Panc1 (cell line): ENCODE data around the gene PELI1. TPM values are rescaled to one million over a fixed set of nuclear protein-coding genes. Genes with fewer than 3 reads are reported as not detected.

ENCODE experiments used
- ATAC-seq: fragments of 200-7000 bp; cut with Tn5 transposase; 2 replicates; pipeline ENCODE4 v1.9.1; 2020; ENCODE audit warnings: mild to moderate bottlenecking, moderate library complexity
- BruUV-seq: library from RNA; stranded (reverse); fragments of 400-500 nt; replicated peaks from 2 replicates; lab custom pipeline; 2021; lab: Mats Ljungman, UMichigan
- CTCF ChIA-PET: fragments of 300-600 bp; sonication (Branson Sonifier 250); formaldehyde crosslinking; loops from one replicate; lab custom pipeline; 2022; ENCODE audit warnings: antibody characterized with exemption; lab: Charles Lee
- POLR2A ChIA-PET: fragments of 300-600 bp; sonication (Branson Sonifier 250); formaldehyde crosslinking; loops from one replicate; lab custom pipeline; 2022; ENCODE audit warnings: antibody characterized with exemption; lab: Charles Lee
- DNase-seq: peaks from one replicate; pipeline ENCODE4 v3.0.0-alpha.2; 2010; ENCODE audit warnings: low read depth, low spot score
- H3K27ac ChIP-seq: 2 replicates; pipeline ENCODE4 v1.5.1; 2011; ENCODE audit warnings: mild to moderate bottlenecking, low read length, inconsistent platforms
- H3K27me3 ChIP-seq: fragments of 200-500 bp; sonication (Bioruptor generic); 2 replicates; pipeline ENCODE4 v1.6.0; 2014; ENCODE audit warnings: low read length, inconsistent platforms; ENCODE audit not compliant: control insufficient read depth, insufficient read depth
- H3K36me3 ChIP-seq: fragments of 200-500 bp; sonication (Bioruptor generic); 2 replicates; pipeline ENCODE4 v1.5.1; 2014; ENCODE audit warnings: inconsistent platforms, mild to moderate bottlenecking, low read length, moderate library complexity; ENCODE audit not compliant: control insufficient read depth, insufficient read depth
- H3K4me1 ChIP-seq: 2 replicates; pipeline ENCODE4 v1.5.1; 2011; ENCODE audit warnings: inconsistent platforms, mild to moderate bottlenecking, low read length, moderate library complexity; ENCODE audit not compliant: control insufficient read depth, insufficient read depth
- H3K4me3 ChIP-seq, 2 experiments: 2 replicates each; pipeline ENCODE4 v1.5.1; 2011 to 2012; ENCODE audit warnings: low read depth in 2 of 2, low read length in 2 of 2, mild to moderate bottlenecking in 2 of 2, inconsistent platforms in 1 of 2, moderate library complexity in 1 of 2
- H3K9me3 ChIP-seq: fragments of 200-500 bp; sonication (Bioruptor generic); 2 replicates; pipeline ENCODE4 v1.5.1; 2014; ENCODE audit warnings: low read depth, mild to moderate bottlenecking, inconsistent platforms, low read length, moderate library complexity; ENCODE audit not compliant: control insufficient read depth, insufficient read depth
- POLR2AphosphoS5 ChIP-seq: IDR thresholded peaks from 2 replicates; pipeline ENCODE4 v1.6.1; 2012; ENCODE audit warnings: mild to moderate bottlenecking, low read depth, low read length, moderate library complexity
- SIN3A ChIP-seq: IDR thresholded peaks from 2 replicates; pipeline ENCODE4 v1.6.1; 2012; ENCODE audit warnings: low read depth, mild to moderate bottlenecking, low read length, moderate library complexity, borderline replicate concordance; ENCODE audit not compliant: insufficient read depth
- TCF7L2 ChIP-seq: IDR thresholded peaks from 2 replicates; pipeline ENCODE4 v1.6.1; 2011; ENCODE audit warnings: mild to moderate bottlenecking, low read depth, low read length, inconsistent platforms
- in situ Hi-C: cut with HindIII; loops from 2 replicates; pipeline ENCODE4 v1.10.0; 2016; ENCODE audit warnings: low sequenced_read_pairs, low pct_unique_long_range_greater_than_20kb
- intact Hi-C: fragments of 100-400 bp; cut with micrococcal nuclease; formaldehyde crosslinking; loops from one replicate; pipeline ENCODE4 v1.10.0; 2022; ENCODE audit not compliant: unreplicated experiment
- total RNA-seq: library from RNA; stranded (reverse); gene quantifications from one replicate; pipeline ENCODE4 v1.2.1, GENCODE V29; 2021; ENCODE audit not compliant: unreplicated experiment
- TF ChIP-seq, protein P1 (sequence below): fragments of 450-650 bp; IDR thresholded peaks from 2 replicates; pipeline ENCODE4 v1.5.1; 2017; ENCODE audit warnings: mild to moderate bottlenecking
- TF ChIP-seq, protein P2 (sequence below), 2 experiments: IDR thresholded peaks; 2 replicates each; pipeline ENCODE4 v1.6.1; 2011 to 2012; ENCODE audit warnings: low read depth in 2 of 2, control low read depth in 1 of 2, low read length in 1 of 2, mild to moderate bottlenecking in 1 of 2, moderate library complexity in 1 of 2; ENCODE audit not compliant: insufficient read depth in 1 of 2

PELI1 gene
- total RNA-seq, 1 experiment from 2014 or later = 6.7 TPM

DNA sequence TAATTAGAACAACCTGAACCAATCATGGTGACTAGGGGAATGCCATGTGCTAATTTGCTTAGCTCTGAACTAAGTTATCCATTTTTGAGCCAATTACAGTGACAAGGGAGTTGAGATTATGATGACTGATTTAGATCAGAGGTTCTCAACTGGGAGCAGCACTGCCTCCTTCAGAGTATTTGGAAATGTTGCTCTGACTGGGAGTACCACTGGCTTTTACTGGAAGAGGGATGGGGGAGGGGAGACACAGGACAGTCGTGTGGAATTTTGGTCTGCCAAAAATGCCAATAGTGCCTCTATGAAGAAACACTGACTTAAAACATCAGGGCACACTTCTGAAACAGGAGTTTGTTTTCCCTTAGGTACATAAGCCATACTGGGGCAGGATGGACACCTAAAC, 76.9 kb downstream of the PELI1 start:
- Histone ChIP-seq H3K9me3 (no peaks in the 10 kb centered on the region), H3K4me3 (no peak overlapping the region), H3K4me1 (no peaks in the 10 kb centered on the region), H3K27ac (no peak overlapping the region), H3K36me3 (no peaks in the 10 kb centered on the region), H3K27me3 (no peaks in the 10 kb centered on the region)
- intact Hi-C loops = no loop called here
- no TSS peak for BruUV-seq
- POLR2A ChIA-PET = interaction anchor here (0.6 kb wide), 1 partner anchor 139 kb away, joined by 4 read pairs; no protein-coding TSS in a partner anchor
- CTCF ChIA-PET = no interaction called here
- DNase-seq (no peak), ATAC-seq (no peak)
- no peak for TF ChIP-seq TCF7L2
- TF ChIP-seq POLR2AphosphoS5 = no peak
- TF ChIP-seq SIN3A = no peak
- TF ChIP-seq, protein P1, sequence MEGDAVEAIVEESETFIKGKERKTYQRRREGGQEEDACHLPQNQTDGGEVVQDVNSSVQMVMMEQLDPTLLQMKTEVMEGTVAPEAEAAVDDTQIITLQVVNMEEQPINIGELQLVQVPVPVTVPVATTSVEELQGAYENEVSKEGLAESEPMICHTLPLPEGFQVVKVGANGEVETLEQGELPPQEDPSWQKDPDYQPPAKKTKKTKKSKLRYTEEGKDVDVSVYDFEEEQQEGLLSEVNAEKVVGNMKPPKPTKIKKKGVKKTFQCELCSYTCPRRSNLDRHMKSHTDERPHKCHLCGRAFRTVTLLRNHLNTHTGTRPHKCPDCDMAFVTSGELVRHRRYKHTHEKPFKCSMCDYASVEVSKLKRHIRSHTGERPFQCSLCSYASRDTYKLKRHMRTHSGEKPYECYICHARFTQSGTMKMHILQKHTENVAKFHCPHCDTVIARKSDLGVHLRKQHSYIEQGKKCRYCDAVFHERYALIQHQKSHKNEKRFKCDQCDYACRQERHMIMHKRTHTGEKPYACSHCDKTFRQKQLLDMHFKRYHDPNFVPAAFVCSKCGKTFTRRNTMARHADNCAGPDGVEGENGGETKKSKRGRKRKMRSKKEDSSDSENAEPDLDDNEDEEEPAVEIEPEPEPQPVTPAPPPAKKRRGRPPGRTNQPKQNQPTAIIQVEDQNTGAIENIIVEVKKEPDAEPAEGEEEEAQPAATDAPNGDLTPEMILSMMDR = no peak
- TF ChIP-seq, protein P2, sequence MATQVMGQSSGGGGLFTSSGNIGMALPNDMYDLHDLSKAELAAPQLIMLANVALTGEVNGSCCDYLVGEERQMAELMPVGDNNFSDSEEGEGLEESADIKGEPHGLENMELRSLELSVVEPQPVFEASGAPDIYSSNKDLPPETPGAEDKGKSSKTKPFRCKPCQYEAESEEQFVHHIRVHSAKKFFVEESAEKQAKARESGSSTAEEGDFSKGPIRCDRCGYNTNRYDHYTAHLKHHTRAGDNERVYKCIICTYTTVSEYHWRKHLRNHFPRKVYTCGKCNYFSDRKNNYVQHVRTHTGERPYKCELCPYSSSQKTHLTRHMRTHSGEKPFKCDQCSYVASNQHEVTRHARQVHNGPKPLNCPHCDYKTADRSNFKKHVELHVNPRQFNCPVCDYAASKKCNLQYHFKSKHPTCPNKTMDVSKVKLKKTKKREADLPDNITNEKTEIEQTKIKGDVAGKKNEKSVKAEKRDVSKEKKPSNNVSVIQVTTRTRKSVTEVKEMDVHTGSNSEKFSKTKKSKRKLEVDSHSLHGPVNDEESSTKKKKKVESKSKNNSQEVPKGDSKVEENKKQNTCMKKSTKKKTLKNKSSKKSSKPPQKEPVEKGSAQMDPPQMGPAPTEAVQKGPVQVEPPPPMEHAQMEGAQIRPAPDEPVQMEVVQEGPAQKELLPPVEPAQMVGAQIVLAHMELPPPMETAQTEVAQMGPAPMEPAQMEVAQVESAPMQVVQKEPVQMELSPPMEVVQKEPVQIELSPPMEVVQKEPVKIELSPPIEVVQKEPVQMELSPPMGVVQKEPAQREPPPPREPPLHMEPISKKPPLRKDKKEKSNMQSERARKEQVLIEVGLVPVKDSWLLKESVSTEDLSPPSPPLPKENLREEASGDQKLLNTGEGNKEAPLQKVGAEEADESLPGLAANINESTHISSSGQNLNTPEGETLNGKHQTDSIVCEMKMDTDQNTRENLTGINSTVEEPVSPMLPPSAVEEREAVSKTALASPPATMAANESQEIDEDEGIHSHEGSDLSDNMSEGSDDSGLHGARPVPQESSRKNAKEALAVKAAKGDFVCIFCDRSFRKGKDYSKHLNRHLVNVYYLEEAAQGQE (IDR thresholded peaks at IDR 0.05; ENCODE audit: insufficient read depth in 1 of 2, low read depth in 2 of 2, low read length in 1 of 2) = no peak
- in situ Hi-C loops = no loop called here

DNA sequence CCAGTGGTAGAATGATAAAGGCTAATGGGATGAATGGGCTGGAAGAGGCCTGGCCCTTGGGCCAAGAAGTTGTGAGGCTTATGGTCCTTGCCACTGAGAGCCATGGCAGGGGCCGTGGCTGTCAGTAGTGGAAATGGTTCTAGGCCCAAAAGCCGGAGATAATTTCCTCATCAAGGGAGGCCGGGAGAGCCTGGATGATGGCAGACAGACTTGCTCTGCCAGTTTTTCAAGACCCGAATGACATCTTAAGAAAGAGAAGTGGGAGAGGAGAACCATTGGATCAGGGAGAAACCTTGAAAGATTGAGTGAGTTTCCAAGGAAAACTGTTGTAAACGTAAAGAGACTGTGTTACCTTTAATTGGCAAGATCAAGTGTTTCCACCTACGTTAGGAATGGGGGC, 78.7 kb downstream of the PELI1 start:
- no peak overlapping the region for H3K4me3 ChIP-seq
- no peaks in the 10 kb centered on the region for H3K9me3 ChIP-seq
- POLR2A ChIA-PET = no interaction called here
- H3K36me3 ChIP-seq = no peaks in the 10 kb centered on the region
- CTCF ChIA-PET = no interaction called here
- no peaks in the 10 kb centered on the region for H3K4me1 ChIP-seq
- in situ Hi-C loops (no loop called here), intact Hi-C loops (no loop called here)
- DNase-seq (no peak), ATAC-seq (no peak)
- TF ChIP-seq TCF7L2 (no peak), SIN3A (no peak), POLR2AphosphoS5 (no peak)
- TF ChIP-seq, protein P2 (IDR thresholded peaks at IDR 0.05; ENCODE audit: insufficient read depth in 1 of 2, low read depth in 2 of 2, low read length in 1 of 2) = no peak
- TF ChIP-seq, protein P1 = no peak
- no TSS peak for BruUV-seq
- no peak overlapping the region for H3K27ac ChIP-seq
- no peaks in the 10 kb centered on the region for H3K27me3 ChIP-seq
